ENCODE data around the gene SATB2.

GRCh38 chr2:199499005-199499404 lies 41.3 kb upstream of the SATB2 start:
- TF ChIP-seq CTCF (conservative IDR thresholded peaks at IDR 0.05) (no peak), ZFX (IDR thresholded peaks at IDR 0.05) (no peak)

All from C4-2B (cell line).